Dermis microvascular lymphatic vessel endothelial cell (primary cell): Measurements from ENCODE around the gene MPPED2. TPM values are rescaled to one million over a fixed set of nuclear protein-coding genes. Genes with fewer than 3 reads are reported as not detected.

Experiments
- DNase-seq, 2 donors: peaks; one replicate each; pipeline versions ENCODE4 v3.0.0 to v3.0.0-alpha.2; 2010; ENCODE audit warnings: low read depth in 2 of 2
- total RNA-seq: library from RNA; depleted of rRNA; stranded (reverse); fragments of >200 nt; gene quantifications from 2 replicates; pipeline ENCODE4 v1.2.1, GENCODE V29; 2014

The MPPED2 gene
- total RNA-seq: 0.39 and 0.76 TPM in 2 replicates

- DNase-seq: no peak
Observed at GRCh38 chr11:30586251-30587144, at the start of gene MPPED2. Gene MPPED2, minus strand, starts transcription at chr11:30586353. Its CDS starts 5,980 bp downstream, at chr11:30580373.

GRCh38 chr11:30635401-30635989 lies 49.3 kb upstream of the MPPED2 start:
- DNase-seq: peak in 1 of 2 donors; percentile 3

GRCh38 chr11:30631148-30631547 lies 45.0 kb upstream of the MPPED2 start:
- DNase-seq: no peak

GRCh38 chr11:30619767-30620166 lies 33.6 kb upstream of the MPPED2 start:
- no peak for DNase-seq

- no peak for DNase-seq
Observed at GRCh38 chr11:30617762-30618161, 31.6 kb upstream of the MPPED2 start.

- DNase-seq: no peak
Observed at GRCh38 chr11:30610628-30611027, 24.5 kb upstream of the MPPED2 start.

GRCh38 chr11:30608534-30608933 lies 22.4 kb upstream of the MPPED2 start:
- DNase-seq: no peak

GRCh38 chr11:30605036-30605605 lies 19.0 kb upstream of the MPPED2 start:
- no peak for DNase-seq

GRCh38 chr11:30603357-30603756 lies 17.2 kb upstream of the MPPED2 start:
- no peak for DNase-seq

- DNase-seq: no peak
Observed at GRCh38 chr11:30596832-30597231, 10.7 kb upstream of the MPPED2 start.

GRCh38 chr11:30595934-30596333 lies 9.8 kb upstream of the MPPED2 start:
- DNase-seq: no peak

- no peak for DNase-seq
Observed at GRCh38 chr11:30594646-30595411, 8.7 kb upstream of the MPPED2 start.

- DNase-seq: no peak
Observed at GRCh38 chr11:30587269-30587812, 1.2 kb upstream of the MPPED2 start.

- DNase-seq: no peak
Observed at GRCh38 chr11:30585892-30586250, 282 bp downstream of the MPPED2 start.

GRCh38 chr11:30585125-30585891 lies 845 bp downstream of the MPPED2 start:
- DNase-seq: no peak

GRCh38 chr11:30583476-30584280 lies 2.5 kb downstream of the MPPED2 start:
- DNase-seq: no peak

GRCh38 chr11:30582726-30583125 lies 3.4 kb downstream of the MPPED2 start:
- DNase-seq: no peak

- no peak for DNase-seq
Observed at GRCh38 chr11:30581675-30582074, 4.5 kb downstream of the MPPED2 start.

- DNase-seq: no peak
Observed at GRCh38 chr11:30580573-30580972, 5.6 kb downstream of the MPPED2 start.
